Measurements from ENCODE around the gene MACROD2. TPM values are rescaled to one million over a fixed set of nuclear protein-coding genes. Genes with fewer than 3 reads are reported as not detected.

MACROD2 gene
- total RNA-seq, 4 donors from 2014 or later: 4.6 to 33.0 (median 8.3) TPM

DNA sequence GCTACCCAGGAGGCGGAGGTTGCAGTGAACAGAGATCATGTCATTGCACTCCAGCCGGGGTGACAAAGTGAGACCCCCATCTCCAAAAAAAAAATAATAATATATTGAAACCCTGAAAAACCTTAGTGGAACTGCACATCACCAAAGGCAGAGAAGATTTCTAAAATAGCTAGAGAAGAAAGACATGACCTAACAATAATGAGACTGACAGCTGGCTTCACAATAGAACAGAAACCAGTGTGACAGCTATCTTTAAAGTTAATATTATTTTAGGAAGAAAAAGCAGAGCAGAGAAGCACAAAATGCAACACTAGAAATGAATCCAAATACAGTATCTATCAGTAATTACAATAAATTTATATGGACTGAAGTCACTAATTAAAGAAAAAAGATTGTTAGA lies 409.2 kb downstream of the MACROD2 start:
- Histone ChIP-seq H3K36me3 (no peaks in the 10 kb centered on the region), H3K4me1 (peaks cover 0 to 4% (median 0%) of the 10 kb centered on the region in 4 donors), H3K27ac (no peak overlapping the region), H3K4me3 (no peak overlapping the region), H3K9me3 (no peaks in the 10 kb centered on the region), H3K27me3 (no peaks in the 10 kb centered on the region)
- 88 to 100% methylated on average over 2 of the region's 2 CpGs for WGBS, 2 donors (ENCODE audit: low coverage in 1 of 2)
- TF ChIP-seq, protein P1, sequence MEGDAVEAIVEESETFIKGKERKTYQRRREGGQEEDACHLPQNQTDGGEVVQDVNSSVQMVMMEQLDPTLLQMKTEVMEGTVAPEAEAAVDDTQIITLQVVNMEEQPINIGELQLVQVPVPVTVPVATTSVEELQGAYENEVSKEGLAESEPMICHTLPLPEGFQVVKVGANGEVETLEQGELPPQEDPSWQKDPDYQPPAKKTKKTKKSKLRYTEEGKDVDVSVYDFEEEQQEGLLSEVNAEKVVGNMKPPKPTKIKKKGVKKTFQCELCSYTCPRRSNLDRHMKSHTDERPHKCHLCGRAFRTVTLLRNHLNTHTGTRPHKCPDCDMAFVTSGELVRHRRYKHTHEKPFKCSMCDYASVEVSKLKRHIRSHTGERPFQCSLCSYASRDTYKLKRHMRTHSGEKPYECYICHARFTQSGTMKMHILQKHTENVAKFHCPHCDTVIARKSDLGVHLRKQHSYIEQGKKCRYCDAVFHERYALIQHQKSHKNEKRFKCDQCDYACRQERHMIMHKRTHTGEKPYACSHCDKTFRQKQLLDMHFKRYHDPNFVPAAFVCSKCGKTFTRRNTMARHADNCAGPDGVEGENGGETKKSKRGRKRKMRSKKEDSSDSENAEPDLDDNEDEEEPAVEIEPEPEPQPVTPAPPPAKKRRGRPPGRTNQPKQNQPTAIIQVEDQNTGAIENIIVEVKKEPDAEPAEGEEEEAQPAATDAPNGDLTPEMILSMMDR (IDR thresholded peaks at IDR 0.05): no peak
- TF ChIP-seq POLR2AphosphoS5 (IDR thresholded peaks at IDR 0.05) (no peak), EP300 (IDR thresholded peaks at IDR 0.05; ENCODE audit: low read depth) (no peak), POLR2A (IDR thresholded peaks at IDR 0.05) (no peak)
- intact Hi-C loops (cut with DNase I; ENCODE audit: low total_unique reads) (no loop called here), in situ Hi-C loops (cut with MboI; ENCODE audit: low pct_ligation_motif_present in 1 of 4, low pct_unique_long_range_greater_than_20kb in 1 of 4, low sequenced_read_pairs in 3 of 4) (no loop called here)
- DNase-seq: no peak

DNA sequence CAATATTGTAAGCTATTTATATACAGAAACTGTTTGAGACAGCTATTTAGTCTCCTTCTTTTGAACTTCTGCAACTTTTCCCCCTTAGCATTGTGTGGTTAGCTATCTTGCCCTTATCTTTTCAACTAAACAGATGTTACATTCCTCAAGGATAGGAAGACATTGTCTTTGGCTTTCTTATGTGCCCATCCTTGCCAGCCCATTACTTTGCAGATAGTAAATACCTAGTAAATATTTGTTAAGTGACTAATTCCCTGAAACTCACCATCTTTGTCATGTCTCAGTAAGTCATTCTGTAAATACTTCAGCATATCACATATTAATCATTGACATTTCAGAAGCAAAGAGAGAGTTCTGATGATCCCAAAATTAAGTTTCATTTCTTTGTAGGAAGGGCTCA lies 411.2 kb downstream of the MACROD2 start:
- no peaks in the 10 kb centered on the region for H3K27me3 ChIP-seq
- no peak overlapping the region for H3K27ac ChIP-seq
- no peak overlapping the region for H3K4me3 ChIP-seq
- H3K36me3 ChIP-seq: no peaks in the 10 kb centered on the region
- no peaks in the 10 kb centered on the region for H3K9me3 ChIP-seq
- peaks cover 0 to 4% (median 0%) of the 10 kb centered on the region in 4 donors for H3K4me1 ChIP-seq
- intact Hi-C loops (cut with DNase I; ENCODE audit: low total_unique reads): no loop called here
- TF ChIP-seq POLR2AphosphoS5 (IDR thresholded peaks at IDR 0.05) (no peak), POLR2A (IDR thresholded peaks at IDR 0.05) (no peak), EP300 (IDR thresholded peaks at IDR 0.05; ENCODE audit: low read depth) (no peak)
- TF ChIP-seq, protein P1 (IDR thresholded peaks at IDR 0.05): no peak
- in situ Hi-C loops (cut with MboI; ENCODE audit: low pct_ligation_motif_present in 1 of 4, low pct_unique_long_range_greater_than_20kb in 1 of 4, low sequenced_read_pairs in 3 of 4): no loop called here
- no peak for DNase-seq

GRCh38 chr20:14407336-14407735 lies 412.0 kb downstream of the MACROD2 start:
- H3K4me1 ChIP-seq: peaks cover 0 to 2% (median 0%) of the 10 kb centered on the region in 4 donors
- intact Hi-C loops (cut with DNase I; ENCODE audit: low total_unique reads) (no loop called here), in situ Hi-C loops (cut with MboI; ENCODE audit: low pct_ligation_motif_present in 1 of 4, low pct_unique_long_range_greater_than_20kb in 1 of 4, low sequenced_read_pairs in 3 of 4) (no loop called here)
- WGBS, 2 donors (ENCODE audit: low coverage in 1 of 2): 83 to 87% methylated on average over 3 of the region's 3 CpGs
- no peaks in the 10 kb centered on the region for H3K36me3 ChIP-seq
- H3K27ac ChIP-seq: no peak overlapping the region
- TF ChIP-seq POLR2A (IDR thresholded peaks at IDR 0.05) (no peak), EP300 (IDR thresholded peaks at IDR 0.05; ENCODE audit: low read depth) (no peak), POLR2AphosphoS5 (IDR thresholded peaks at IDR 0.05) (no peak)
- TF ChIP-seq, protein P1 (IDR thresholded peaks at IDR 0.05): no peak
- no peaks in the 10 kb centered on the region for H3K27me3 ChIP-seq
- no peak for DNase-seq
- H3K9me3 ChIP-seq: no peaks in the 10 kb centered on the region
- no peak overlapping the region for H3K4me3 ChIP-seq

GRCh38 chr20:14410869-14411555 lies 415.7 kb downstream of the MACROD2 start:
- in situ Hi-C loops (cut with MboI; ENCODE audit: low pct_ligation_motif_present in 1 of 4, low pct_unique_long_range_greater_than_20kb in 1 of 4, low sequenced_read_pairs in 3 of 4): no loop called here
- no peaks in the 10 kb centered on the region for H3K36me3 ChIP-seq
- 82 to 89% methylated on average over 3 of the region's 3 CpGs for WGBS, 2 donors (ENCODE audit: low coverage in 1 of 2)

More at GRCh38 chr20:14410869-14411555, 415.7 kb downstream of the MACROD2 start:
- H3K9me3 ChIP-seq: no peaks in the 10 kb centered on the region
- DNase-seq: no peak
- intact Hi-C loops (cut with DNase I; ENCODE audit: low total_unique reads): no loop called here
- TF ChIP-seq POLR2AphosphoS5 (IDR thresholded peaks at IDR 0.05) (no peak), POLR2A (IDR thresholded peaks at IDR 0.05) (no peak), EP300 (IDR thresholded peaks at IDR 0.05; ENCODE audit: low read depth) (no peak)
- TF ChIP-seq, protein P1 (IDR thresholded peaks at IDR 0.05): no peak
- H3K27me3 ChIP-seq: no peaks in the 10 kb centered on the region
- H3K4me3 ChIP-seq: no peak overlapping the region
- H3K27ac ChIP-seq: no peak overlapping the region
- peaks cover 0 to 8% (median under 1%) of the 10 kb centered on the region in 4 donors for H3K4me1 ChIP-seq
